OCI-LY3 (cell line): ENCODE results near the gene HAPLN3.

Experiments used
- EZH2phosphoT487 ChIP-seq: fragments of 200-600 bp; shearing (Covaris generic); IDR thresholded peaks from 2 replicates; pipeline ENCODE4 v1.6.1; 2018; ENCODE audit warnings: antibody characterized with exemption, mixed run types, low read depth
- TF ChIP-seq, protein P1 (sequence below): fragments of 200-600, 300-600 bp; sonication (generic); IDR thresholded peaks from 2 replicates; pipeline ENCODE4 v1.5.1; 2014; ENCODE audit warnings: antibody characterized with exemption, low read length, low read depth

DNA sequence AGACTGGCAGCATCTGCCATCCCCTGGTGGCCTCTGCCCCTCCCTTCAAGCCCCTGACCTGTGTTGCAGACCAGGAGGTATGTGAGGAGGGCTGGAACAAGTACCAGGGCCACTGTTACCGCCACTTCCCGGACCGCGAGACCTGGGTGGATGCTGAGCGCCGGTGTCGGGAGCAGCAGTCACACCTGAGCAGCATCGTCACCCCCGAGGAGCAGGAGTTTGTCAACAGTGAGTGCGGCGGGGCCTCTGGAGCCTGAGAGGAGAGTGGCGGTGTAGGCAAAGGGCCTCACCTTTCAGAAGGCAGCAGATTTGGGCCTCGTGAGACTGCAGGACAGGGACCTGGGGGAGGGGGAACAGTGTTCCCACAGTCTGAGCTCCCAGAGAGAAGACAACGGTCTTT is 24.0 kb downstream of the HAPLN3 start:
- TF ChIP-seq, protein P1, sequence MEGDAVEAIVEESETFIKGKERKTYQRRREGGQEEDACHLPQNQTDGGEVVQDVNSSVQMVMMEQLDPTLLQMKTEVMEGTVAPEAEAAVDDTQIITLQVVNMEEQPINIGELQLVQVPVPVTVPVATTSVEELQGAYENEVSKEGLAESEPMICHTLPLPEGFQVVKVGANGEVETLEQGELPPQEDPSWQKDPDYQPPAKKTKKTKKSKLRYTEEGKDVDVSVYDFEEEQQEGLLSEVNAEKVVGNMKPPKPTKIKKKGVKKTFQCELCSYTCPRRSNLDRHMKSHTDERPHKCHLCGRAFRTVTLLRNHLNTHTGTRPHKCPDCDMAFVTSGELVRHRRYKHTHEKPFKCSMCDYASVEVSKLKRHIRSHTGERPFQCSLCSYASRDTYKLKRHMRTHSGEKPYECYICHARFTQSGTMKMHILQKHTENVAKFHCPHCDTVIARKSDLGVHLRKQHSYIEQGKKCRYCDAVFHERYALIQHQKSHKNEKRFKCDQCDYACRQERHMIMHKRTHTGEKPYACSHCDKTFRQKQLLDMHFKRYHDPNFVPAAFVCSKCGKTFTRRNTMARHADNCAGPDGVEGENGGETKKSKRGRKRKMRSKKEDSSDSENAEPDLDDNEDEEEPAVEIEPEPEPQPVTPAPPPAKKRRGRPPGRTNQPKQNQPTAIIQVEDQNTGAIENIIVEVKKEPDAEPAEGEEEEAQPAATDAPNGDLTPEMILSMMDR, result no peak
- no peak for TF ChIP-seq EZH2phosphoT487
